HG03575 (cell line): Measurements from ENCODE around the gene SLC25A22.

Experiments used
- ATAC-seq: cut with Tn5 transposase; IDR thresholded peaks from one replicate; pipeline ENCODE4 v1.9.1; 2021; ENCODE audit not compliant: unreplicated experiment, insufficient number of reproducible peaks, low FRiP score; ENCODE audit errors: extremely low read depth

Gene SLC25A22

DNA sequence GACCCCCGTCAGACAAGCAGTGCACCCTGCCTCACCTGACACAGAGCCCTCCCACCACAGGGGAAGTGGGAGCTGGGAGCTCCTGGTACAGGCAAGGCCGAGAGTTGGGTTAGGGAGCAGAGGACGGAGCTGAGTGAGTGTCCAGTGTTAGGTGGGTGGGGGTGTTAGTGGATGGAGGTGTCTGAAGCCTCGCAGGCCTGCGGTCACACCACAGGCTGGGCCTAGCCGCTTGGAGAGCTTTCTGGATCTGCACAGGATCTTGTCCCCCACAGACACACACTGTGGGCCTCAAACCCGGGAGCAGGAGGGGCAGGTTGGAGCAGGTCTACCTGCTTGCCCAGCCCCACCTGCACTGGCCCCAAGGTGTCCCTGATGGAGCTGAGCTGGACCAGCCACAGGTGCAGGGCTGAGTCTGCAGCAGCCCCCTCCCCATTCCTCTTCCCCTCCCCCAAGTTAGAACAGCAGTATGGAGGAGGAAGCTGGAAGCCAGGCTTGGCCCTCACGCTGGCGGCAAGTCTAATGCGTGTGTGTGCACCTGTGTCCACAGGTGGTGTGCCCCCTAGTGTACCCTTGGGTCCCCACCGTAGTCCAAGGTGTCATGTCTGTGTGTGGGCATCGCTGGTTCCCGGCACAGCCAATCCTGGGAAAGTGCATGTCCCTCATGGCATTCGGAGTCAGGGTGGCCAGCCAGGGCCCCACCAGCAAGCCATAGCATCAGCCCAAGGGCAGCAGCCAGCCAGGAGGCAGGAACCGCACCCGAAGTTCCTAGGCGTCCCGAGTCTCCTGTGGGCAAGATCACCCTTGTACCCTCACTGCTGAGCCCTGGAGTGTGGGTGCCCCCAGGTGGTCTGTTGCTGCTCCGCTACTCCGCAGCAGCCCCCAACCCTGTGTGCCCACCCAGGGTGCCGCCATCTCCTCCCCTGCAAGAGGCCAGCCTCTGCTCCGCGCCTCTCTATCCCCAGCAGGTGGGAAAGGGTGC lies 18.8 kb downstream of the SLC25A22 start:
- no peak for ATAC-seq

DNA sequence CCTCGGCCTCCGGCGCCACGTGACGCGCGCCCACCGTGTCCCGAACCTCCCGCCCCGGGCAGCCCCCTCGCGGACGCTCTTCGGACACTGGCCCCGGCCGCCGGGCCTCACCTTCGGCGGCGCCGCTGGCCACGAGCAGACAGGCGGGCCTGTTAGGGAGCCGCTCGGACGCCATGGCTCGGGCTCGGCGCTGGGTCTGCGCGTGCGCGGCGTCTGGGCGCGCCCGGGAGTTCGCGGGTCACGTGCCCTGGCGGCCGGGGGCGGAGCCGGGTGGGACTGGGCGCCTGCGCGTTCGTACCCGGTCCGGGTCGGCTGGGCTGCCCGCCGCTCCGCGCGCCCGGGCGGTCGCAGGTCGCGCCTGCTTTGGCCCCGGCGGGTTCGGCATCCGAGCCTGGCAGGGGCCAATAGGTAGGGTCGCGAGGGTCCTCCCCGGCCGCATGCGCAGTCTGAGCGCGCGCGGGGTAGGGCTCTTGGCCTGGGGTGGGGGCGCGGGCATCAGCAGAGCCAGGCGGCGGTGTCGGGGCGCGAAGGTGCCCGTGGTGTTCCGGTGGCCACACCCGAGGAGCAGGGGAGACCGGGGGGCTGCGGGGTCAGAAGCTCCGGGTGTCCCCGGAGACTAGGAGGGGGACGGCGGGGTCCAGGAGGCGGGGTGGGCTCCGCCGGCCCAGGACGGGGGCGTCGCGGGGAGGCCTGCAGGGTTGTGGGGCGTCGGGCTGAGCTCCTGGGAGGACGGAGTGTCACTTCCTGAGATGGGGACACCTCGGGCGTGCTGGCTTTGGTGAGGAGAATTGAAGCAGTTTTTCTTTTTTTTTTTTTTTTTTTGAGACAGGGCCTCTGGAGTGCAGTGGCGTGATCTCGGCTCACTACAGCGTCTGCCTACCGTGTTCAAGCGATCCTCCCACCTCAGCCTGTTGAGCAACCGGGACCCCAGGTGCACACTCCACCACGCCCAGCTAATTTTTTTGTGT lies 20.5 kb downstream of the SLC25A22 start, which contains the start of gene GATD1:
TSS of gene GATD1 (minus strand) at position 200 of the 968 bp plus-strand sequence. CDS start at position 175, 25 bp downstream.
- no peak for ATAC-seq

DNA sequence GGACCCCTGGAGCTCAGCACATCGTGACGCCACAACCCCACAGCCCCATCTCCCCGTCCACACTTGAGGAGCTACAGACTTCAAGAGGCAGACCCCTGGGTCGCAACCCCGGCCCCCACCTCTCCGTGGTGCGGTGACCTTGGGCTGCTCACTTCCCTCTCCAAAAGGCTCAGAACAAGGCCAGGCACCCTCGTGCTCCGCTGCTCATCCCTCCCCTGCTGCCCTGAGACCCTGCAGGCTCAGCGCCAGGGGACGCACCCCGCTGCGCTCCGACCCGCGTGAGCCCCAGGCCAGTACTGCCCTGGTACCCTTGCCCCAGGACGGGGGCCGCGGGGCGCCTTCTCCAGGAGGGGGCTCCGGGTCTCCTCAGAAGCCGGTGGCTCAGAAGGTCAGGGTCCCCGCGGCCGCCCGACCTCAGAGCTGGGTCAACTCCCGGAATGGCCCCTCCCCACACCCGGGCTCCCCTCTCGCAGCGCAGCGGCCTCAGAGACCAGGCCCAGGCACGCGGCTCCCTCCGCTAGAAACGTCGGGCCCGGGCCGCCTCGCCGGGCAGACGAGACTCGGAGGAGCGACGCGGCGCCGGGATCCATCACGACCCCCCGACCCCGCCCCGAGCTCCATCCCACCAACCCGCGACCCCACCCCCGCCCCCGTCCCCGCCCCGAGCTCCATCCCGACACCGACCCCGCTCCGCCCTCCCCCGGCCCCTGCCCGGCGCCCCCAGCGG lies 21.4 kb downstream of the SLC25A22 start:
- ATAC-seq, result no peak

DNA sequence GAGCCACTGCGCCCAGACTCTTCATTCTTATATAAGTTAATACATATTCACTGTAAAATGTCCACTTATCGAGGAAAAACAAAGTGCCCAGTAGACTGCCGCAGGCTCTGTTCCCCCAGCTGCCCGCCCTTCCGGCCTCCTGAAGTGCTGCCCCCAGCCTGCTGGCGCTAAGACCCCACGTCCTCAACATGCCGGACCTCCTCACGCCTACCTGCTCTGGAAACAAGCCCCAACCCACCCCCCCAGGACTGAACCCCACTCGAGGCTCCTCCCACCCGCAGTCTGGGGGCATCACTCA lies 21.9 kb downstream of the SLC25A22 start:
- no peak for ATAC-seq

DNA sequence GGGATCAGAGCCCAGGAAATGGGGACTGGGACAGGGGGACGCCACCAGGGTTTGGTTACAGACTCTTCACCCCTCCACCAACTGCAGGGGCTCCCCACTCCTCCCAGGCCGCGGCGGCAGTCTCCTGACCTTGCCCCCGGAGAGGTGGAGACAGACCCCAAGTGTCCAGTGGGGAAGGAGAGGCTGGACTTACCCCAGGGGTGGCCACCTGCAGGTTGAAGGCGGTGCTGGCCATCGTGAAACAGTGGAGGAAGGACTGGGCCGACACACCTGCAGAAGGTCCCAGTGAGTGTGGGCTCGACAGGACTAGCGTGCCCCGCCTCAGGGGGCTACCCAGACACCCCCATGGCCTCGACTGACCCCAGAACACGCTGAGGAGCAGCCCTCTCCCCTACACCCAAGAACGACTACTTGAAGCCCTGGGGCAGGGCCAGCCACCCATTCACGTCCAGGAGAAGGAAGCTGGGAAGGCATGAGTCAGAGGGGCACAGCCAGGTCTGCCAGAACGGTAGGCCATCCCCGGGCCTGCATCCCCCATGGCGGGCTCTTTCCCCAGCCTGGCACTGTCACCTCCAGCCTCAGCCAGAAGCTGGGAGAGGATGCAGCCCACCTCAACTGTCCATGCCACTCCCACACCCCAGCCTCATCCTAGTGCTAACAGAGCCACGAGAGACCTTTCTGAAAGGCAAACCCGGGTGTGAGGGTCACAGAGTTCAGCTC lies 23.0 kb downstream of the SLC25A22 start:
- no peak for ATAC-seq

DNA sequence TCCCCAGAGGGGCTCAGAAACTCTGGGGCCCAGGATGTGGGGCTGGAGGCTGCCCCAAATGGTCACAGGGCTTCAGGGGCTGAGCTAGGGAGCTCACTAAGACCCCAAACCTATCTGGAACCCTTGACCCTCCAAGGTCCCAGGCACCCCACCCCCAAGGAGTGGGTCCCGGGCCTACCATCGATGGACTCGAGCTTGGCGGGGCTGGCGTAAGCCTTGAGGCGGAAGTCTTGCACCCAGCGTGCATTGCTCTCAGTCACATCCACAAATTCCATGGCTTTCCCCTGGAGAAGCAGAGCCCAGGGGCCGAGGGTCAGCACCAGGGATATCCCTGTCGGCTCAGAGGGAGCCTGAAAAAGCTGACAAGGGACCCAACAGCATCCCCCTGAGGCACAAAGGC lies 24.3 kb downstream of the SLC25A22 start:
- no peak for ATAC-seq

DNA sequence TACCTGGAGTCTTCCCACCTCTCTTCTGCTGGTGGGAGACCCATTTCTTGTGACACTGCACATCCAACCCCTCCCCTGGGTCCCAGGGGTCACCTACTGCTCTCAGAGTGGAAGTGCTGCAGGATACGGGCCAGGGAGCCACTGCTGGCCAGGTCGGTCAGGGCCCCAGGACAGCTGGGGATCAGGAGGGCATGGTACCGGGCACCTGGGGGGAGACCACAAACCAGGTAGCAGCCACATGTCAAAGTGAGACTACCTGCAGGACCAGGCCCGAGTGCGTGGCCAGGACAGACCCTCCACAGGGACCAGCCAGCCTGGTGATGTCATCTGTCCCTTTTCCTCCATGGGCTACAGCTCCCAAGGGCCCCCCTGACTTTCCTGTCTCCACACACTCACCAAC lies 24.7 kb downstream of the SLC25A22 start:
- no peak for ATAC-seq

DNA sequence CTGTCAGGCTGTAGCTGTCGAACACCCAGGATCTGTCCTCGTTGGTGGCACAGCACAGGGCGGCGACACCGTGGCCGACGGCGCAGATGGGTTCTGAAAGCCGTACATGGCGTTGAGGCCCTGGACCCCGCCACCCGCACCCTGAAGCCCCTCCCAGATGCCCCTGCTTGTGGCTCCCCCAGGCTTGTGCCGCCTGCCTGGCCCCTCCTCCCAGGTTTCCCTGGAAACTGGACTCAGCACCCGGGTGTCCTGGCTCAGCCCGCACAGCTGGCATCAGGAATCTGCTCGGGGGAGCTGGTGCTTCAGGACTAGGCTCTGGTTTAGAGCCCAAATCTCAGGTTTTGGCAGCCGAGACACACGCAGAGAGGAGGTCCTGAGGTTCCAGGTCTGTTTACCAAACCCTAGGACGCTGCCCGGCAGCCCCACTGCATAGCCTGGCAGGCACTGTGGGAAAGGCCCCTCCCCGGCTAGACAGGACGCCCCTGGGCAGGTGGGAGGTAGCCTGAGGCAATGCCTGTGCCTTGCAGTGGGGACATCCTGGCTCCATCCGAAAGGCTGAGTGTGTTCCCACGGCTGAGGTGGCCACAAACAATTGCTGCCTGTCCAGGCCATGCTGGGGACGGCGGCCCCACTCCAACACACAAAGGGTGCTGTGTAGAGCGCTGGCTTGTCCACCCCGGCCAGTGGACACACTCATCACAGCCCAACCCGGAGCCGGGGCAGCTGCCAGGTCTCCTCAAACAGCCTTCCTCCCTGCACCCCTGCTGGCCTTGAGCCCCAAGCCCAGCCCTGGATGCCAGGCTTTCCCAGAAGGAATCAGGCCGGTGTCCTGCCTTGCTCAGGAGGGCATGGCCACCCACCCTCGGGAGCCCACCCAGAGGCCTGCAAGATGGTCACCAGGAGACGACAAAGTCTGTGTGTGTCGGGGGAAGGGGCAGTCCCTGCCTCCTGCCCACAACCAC lies 25.4 kb downstream of the SLC25A22 start:
- ATAC-seq, result no peak

DNA sequence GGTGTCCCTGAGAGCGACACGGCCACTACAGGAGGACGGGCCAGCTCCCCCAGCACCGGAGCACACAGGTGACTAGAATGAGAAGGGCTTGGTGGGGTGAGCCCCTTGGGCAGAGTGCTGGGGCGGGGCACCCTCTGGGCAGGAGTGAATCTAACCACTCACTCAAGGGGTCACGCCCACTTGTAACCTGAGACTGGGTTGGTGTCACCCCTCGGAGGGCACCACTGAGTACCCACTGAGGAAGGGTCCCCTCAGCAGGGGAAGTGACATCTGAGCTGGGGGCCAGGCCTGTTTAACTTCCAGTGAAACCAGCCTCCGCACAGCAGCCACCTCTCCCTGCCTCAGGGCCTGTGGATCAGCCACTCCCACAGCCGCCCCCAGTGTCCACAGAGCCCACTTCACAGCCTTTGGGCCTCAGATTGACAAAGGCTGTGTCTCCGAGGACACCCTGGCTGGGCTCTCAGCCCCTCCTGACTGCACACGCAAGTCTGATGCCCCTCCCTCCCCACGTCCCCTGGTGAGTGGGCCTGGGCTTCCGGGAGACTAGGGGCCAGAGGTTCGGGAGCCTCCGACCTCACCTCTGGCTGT lies 26.4 kb downstream of the SLC25A22 start:
- no peak for ATAC-seq

DNA sequence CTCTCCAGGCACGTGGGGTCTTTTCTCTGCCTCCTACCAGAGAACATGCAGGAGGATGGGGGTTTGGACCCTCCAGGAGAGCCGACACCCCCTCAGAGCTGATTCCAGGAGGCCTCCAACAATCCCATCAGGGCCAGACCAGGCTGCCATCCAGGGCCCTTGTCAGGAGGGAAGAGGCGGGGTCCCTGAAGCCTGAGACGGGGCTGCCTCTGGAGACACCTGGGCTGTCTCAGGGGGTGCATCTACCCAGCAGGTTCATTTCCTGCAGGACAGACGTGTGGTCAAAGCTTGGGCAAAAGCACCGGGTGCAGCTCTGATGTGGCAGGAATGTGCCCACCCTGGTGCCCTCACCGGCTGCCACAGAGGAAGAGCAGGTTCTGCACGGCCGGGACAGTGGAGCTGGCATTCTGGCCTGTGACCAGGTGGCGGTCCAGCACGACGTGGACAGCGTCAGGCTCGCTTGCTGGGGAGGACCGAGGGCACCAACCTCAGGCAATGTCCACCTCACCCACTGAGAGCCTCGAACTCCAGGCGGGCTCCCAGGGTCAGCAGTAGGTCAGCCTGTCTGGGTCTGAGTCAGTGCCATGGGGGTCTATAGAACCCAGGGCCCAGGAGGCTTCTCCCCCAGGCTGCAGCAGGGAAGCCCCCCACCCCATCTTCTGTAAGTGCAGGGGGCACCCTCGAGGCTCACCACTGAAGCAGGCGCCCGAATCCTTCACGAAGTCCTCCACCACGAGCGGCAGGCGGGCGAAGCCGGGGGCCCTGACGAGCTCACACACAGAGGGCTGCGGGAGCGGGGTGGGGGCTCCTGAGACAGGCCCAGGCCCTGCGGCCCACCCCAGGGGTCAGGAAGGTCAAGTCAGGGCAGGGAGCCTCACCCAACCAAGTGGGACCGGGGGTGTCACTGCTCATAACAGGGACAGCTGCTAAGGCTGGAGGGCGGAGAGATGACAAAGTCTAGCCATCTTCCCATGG lies 27.2 kb downstream of the SLC25A22 start:
- ATAC-seq, result no peak

DNA sequence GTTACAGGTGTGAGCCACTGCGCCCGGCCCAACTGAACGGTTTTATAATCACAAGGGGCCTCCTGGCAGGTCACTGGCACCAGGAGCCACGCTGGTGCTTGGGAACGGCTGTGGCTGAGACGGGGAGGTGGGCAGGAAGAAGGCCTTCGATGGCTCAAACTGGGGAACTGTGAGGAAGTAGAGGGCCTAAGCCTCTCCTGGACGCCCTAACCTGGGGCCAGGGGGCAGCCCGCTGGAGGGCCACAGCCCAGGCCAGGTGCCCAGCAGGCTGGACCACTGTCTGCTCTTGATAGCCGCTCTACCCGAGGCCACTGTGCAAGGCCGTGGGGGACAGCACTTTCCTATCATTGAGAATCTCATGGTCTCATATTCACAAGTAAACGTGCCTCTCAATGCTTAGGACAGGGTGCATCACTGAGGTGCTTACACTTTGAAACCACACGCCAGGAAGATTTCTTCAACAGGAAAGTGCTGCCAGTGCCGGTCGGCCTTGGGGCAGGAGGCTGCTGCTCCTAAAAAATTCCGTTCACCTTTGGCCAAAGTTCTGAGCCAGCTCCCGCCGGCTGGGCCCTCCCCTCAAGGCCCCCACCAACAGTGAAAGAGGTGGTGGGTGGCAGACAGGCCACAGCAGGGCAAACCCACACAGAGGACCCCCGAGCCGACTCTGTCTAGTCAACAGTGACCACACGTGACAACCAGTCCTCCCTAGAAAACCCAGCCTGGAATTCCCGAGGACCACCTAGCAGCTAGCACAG lies 28.0 kb downstream of the SLC25A22 start:
- ATAC-seq, result no peak

DNA sequence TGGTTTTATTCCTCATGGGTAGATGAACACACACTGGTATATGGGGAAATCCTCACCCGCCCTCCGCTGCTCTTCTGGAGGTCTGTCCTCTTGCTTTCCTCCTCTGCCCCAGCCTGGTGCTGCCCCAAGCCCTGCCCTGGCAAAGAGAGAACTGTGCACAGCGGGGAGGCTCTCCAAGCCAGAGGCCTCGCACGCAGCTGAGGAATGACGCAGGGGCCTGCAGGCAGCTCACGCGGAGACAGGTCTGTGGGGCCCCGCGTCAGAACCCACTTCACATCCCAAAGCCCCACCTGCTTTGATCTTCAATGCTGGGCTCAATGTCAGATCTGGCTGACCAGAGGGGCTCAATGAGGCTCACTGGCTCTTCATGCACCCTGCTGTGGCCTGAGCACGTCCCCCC lies 30.8 kb downstream of the SLC25A22 start:
- no peak for ATAC-seq

DNA sequence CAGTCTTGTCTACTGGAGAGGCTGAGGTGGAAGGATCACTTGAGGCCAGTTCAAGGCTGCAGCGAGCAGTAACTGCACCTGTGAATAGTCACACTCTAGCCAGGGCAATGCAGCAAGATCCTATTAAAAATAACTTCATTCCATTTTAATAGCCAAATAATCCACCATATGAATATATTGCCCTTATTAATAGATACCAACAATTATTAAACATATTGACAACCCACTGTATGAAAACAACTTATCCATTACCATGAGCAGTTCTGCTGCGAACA lies 31.2 kb downstream of the SLC25A22 start:
- no peak for ATAC-seq

DNA sequence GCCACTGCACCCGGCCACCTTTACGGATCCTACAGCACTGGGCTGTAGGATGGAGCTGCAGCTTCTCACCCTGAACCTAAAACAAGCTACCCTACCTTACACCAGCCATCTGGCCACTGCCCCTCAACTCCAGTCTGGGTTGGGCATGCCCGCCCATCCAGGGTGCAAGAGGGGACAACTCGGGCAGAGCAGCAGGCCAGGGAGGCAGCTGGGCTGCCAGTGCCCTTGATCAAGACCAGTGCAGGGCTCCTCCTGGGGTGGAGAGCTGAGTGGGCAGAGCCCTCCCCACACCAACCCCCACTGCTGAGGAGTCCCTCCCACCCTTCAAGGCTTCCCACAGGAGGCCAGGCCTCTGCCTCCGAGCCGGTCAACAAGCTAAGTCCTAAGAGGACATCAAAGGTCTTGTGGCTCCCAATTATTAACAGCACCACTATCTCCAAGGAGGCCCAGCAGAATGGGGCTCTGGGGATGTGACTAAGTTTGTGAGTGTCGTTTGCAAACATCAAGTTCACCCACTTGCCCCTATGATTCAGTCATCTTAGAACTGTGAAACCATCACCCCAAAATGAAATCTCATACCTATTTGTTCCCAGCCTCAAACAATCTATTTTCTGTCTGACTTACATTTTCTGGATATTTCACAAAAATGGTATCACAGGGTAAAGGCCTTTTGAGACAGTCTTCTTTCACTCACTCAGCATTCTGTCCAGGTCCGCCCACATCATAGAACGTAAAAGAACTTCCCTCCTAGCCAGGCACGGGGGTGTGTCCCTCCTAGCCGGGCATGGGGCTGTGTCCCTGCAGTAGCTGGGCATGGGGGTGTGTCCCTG lies 31.8 kb downstream of the SLC25A22 start:
- ATAC-seq, result no peak

DNA sequence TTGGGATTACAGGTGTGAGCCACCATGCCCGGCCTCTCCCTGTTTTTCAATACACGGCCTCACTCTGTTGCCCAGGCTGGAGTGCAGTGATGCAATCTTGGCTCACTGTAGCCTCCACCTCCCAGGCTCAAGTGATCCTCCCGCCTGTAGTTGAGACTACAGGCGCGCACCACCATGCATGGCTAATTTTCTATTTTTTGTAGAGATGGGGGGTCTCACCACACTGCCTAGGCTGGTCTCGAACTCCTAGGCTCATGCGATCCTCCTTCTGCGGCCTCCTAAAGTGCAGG lies 32.3 kb downstream of the SLC25A22 start:
- ATAC-seq, result no peak
